Ishikawa (cell line): ENCODE measurements around the gene VPS39.

Source experiments
- EP300 ChIP-seq: IDR thresholded peaks from 2 replicates; pipeline ENCODE4 v1.6.1; 2012; ENCODE audit warnings: borderline replicate concordance
- TAF1 ChIP-seq: IDR thresholded peaks from 2 replicates; pipeline ENCODE4 v1.6.1; 2012; ENCODE audit warnings: low read depth, mild to moderate bottlenecking

DNA sequence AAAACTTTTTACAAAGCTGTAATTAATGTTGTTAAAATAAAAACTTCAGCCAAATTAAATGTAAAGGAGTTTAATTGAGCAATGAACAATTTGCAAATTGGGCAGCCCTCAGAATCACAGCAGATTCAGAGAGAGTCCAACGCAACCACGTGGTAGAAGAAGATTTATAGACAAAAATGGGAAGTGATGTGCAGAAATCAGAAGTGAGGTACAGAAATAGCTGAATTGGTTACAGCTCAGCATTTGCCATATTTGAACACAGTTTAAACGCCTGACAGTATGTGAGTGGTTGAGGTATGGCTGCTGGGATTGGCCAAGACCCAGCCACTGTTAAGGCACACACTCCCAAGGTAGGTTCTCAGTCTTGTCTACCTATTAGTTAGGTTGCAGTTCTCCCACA is 99.3 kb downstream of the VPS39 start:
- TF ChIP-seq TAF1 = no peak
- TF ChIP-seq EP300 = no peak
